NCI-H2227 (cell line): ENCODE data around the gene FAM3D.

Experiments
- DNase-seq: peaks from one replicate; lab custom pipeline; 2025; ENCODE audit not compliant: unreplicated experiment; lab: John Stamatoyannopoulos, UW

FAM3D gene

GRCh38 chr3:58597770-58598310 is 68.7 kb downstream of the FAM3D start:
- no peak for DNase-seq

DNA sequence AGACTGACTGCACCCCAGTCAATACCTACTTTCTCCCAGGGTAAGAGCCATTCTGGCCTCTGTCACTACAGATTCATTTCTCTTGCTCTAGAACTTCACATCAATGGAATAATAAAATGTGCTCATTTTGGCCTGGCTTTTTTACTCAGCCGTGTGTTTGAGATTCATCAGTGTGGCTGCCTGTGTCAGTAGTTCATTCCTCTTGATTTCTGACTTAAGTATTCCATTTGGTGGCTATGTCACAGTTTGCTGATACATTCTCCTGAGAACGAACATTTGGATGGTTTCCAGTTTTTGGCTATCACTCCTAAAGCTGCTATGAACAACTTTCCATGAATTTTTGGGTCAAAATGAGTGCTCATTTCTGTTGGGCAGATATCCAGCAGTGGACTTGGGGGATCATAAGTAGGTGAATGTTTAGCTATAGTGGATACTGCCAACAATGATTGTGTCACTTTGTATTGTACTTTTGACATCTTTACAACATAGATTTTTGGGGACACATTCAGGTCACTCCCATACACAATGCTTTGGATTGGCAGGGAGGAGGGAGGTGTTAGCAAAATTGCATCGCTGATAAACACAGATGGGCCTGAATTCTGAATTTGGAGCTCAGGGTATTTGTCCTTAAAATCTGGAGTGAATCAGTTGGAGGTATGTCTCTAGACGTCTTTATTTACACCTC is 69.6 kb downstream of the FAM3D start:
- DNase-seq, result no peak

- no peak for DNase-seq
Measured at GRCh38 chr3:58594117-58594516, 72.5 kb downstream of the FAM3D start.

DNA sequence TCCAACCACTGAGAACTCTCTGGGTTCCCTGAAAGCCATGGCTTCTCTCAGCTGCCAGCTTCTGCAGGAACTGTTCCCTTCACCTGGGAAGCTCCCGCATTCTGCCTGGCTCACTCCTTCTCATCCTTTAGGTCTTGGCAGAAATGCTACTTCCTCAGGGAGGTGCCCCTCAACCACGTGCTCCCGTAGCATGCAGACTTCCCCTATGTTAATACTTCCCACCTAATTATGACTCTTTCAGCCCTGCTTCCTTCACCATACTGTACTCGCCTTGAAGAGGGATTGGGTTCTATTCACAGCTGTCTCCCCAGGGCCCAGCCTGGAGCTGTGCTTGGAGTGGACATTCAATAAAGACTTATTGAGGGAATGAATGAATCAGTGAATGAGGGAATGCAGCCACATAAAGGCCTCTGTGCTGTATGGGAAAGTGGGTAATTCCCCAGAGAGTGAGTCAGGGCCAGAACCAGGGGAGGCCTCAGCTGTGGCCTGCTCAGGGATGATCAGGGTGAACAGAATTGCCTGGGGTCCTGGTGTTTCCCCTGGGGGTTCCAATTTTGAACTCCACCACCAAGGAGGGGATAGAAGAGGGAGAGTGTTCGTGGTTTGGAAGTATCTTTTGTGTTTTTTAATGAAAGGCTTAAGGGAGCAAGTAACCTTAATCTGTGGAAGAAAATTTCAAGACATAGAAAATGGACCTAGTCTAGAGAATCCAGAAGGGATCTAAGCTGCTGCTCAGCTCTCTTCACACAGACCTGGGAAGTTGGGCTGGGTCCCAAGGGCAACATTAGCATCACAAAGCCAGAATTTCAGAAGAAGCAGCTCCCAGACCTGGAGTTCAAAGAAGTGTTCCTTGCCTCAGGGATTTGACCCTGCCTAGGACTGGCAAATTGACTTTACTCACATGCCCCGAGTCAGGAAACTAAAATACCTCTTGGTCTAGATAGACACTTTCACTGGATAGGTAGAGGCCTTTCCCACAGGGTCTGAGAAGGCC is 74.8 kb downstream of the FAM3D start:
- DNase-seq, result no peak

DNA sequence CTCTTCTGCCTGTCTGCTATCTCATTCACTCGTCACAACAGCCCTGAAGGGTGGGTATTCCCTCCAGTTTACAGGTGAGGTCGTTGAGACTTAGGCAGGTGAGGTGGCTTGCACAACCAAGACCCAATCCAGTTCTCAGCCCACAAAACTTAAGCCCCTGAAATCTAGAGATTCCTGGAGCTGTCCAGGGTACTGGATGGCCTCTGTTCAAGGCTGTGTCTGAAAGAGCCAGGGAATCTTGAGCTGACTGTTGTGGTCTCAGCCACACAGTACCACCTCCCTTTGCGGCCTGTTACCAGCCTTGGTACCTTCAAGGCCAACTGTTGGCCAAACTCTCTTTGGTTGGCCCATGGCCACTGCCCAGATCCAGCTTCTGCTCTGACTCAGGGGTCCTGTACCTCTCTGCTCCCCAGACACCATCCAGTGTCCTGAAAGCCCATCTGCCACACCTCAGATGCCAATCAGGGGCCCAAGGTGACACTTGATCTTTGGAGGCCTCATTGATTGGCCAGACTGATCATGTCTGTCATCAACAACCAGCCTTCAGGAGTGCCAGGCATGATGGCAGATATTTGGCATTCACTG is 78.5 kb downstream of the FAM3D start:
- no peak for DNase-seq

DNA sequence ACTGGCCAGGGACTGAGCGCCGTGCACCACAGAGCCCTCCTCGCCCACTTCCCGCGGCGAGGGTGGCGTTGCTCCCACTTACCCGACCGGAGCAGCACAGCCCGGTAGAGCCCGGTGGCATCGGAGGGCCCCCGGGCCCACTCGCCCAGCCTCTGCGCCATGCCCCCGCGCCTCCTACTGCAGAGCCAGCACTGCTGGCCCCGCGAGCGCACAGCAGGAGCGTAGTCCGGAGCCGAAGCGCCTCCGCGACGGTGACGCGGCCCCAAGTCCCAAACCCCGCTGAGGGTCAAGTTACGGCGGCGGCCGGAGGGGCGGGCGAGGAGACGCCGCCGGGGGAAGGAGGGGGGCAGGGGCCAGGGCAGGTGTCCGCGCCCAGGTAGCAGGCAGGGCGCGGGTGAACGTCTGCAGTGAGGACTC is 79.8 kb downstream of the FAM3D start:
- peak; percentile 29 for DNase-seq

DNA sequence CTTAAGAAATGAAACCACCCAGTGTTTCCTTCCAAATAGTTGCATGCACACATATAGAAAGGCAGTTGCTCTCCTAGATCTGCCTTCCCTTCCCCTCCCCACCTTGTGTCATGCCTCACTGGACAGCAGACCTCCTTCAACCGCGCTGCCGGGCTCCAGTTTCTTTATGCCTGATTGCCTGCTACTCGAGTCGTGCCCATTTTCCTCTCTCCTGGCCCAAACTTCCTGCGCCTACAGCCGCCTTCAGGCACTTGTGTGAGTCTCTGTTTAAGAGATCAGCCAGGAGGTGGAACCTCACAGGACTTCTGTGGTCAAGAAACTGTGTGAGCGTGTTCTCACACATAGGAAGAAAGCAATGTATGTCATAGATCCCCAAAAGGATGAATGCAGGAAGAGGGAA is 80.6 kb downstream of the FAM3D start:
- no peak for DNase-seq

DNA sequence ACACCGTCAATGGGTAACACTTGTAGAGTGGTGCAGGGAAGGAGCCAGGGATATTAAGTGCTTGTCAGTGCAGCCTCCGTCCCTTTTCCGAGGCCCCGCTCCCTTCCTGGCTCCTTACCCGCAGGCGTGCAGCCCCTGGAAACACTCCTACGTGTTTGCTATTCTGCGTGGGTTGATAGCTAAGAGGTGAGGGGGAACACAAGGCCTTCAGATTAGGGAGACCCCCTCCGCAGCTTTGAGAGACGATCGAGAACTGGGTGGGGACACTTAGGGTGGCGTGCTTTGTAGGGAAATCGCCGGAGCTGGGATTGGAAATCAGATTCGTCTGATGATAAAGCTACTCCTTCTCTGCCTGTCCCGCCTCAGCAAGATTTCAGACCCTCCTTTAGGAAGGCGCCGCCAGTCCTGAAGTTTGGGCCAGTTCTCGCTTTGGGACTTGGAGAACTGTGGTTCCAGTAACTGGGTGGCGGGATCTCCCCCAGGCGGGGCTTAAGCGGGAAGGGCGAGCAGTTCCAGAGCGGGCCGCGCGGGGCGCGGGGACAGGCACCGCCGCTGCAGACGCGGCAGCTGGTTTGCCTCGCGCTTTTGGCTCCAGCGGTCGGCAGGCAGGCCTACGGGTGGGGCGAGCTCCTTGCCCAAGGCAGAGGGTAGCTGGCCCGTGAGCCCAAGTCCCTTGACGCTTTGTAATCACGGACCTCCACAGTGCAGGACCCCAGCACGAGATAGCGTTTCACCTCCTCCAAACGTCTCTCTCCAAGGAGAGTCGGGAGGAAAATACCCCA is 81.4 kb downstream of the FAM3D start:
- DNase-seq, result peak; percentile 77

- no peak for DNase-seq
Measured at GRCh38 chr3:58584690-58585004, 81.9 kb downstream of the FAM3D start.
